Measurements from ENCODE around the gene DNAJC2. TPM values are rescaled to one million over a fixed set of nuclear protein-coding genes. Genes with fewer than 3 reads are reported as not detected.
"Not testable (repeated sequence)": the region's sequence is repeated elsewhere in the genome, so short reads cannot be mapped to it uniquely, and the experiment has no call there.

DNAJC2 gene
- total RNA-seq, 1 donor from 2014 or later, result 20.7 TPM

- Mint-ChIP-seq H3K27me3 (ENCODE audit: unreplicated experiment) (peaks cover 13% of the 10 kb centered on the region), H3K9me3 (ENCODE audit: unreplicated experiment) (no peaks in the 10 kb centered on the region), H3K4me1 (ENCODE audit: unreplicated experiment) (peaks cover 20% of the 10 kb centered on the region), H3K36me3 (ENCODE audit: unreplicated experiment) (peaks cover 20% of the 10 kb centered on the region), H3K4me3 (ENCODE audit: unreplicated experiment) (peak overlapping the region; percentile 89), H3K27ac (ENCODE audit: unreplicated experiment) (peak overlapping the region; percentile 81)
- TF ChIP-seq CTCF (IDR thresholded peaks at IDR 0.05), result no peak
- DNase-seq (ENCODE audit: extremely low spot score, unreplicated experiment), result no peak
Observed at GRCh38 chr7:103297837-103298179, 46.8 kb downstream of the DNAJC2 start.

- peak within 1 kb of the TSS; percentile 81 for H3K27ac Mint-ChIP-seq (ENCODE audit: unreplicated experiment)
- TF ChIP-seq CTCF (IDR thresholded peaks at IDR 0.05), result peak; percentile 94
- H3K4me3 Mint-ChIP-seq (ENCODE audit: unreplicated experiment), result peak within 1 kb of the TSS; percentile 89
- no peaks in the 10 kb centered on the region for H3K9me3 Mint-ChIP-seq (ENCODE audit: unreplicated experiment)
- peak; percentile 97 for DNase-seq (ENCODE audit: extremely low spot score, unreplicated experiment)
- peaks cover 20% of the 10 kb centered on the region for H3K4me1 Mint-ChIP-seq (ENCODE audit: unreplicated experiment)
- peaks cover 20% of the 10 kb centered on the region for H3K36me3 Mint-ChIP-seq (ENCODE audit: unreplicated experiment)
- H3K27me3 Mint-ChIP-seq (ENCODE audit: unreplicated experiment), result peaks cover 20% of the 10 kb centered on the region
Observed at GRCh38 chr7:103296901-103297836, 47.4 kb downstream of the DNAJC2 start, which contains the start of gene PMPCB. TSS of gene PMPCB (plus strand) at chr7:103297435. CDS start at chr7:103297460, 25 bp downstream.

GRCh38 chr7:103293526-103293925, 51.0 kb downstream of the DNAJC2 start:
- Mint-ChIP-seq H3K4me1 (ENCODE audit: unreplicated experiment) (peaks cover 13% of the 10 kb centered on the region), H3K27ac (ENCODE audit: unreplicated experiment) (no peak overlapping the region), H3K27me3 (ENCODE audit: unreplicated experiment) (peaks cover 39% of the 10 kb centered on the region), H3K9me3 (ENCODE audit: unreplicated experiment) (no peaks in the 10 kb centered on the region), H3K4me3 (ENCODE audit: unreplicated experiment) (no peak overlapping the region), H3K36me3 (ENCODE audit: unreplicated experiment) (peaks cover 2% of the 10 kb centered on the region)
- DNase-seq (ENCODE audit: extremely low spot score, unreplicated experiment), result no peak
- TF ChIP-seq CTCF (IDR thresholded peaks at IDR 0.05), result no peak

- Mint-ChIP-seq H3K4me3 (ENCODE audit: unreplicated experiment) (no peak overlapping the region), H3K27me3 (ENCODE audit: unreplicated experiment) (peaks cover 51% of the 10 kb centered on the region), H3K27ac (ENCODE audit: unreplicated experiment) (no peak overlapping the region), H3K4me1 (ENCODE audit: unreplicated experiment) (peaks cover 3% of the 10 kb centered on the region), H3K36me3 (ENCODE audit: unreplicated experiment) (peaks cover 2% of the 10 kb centered on the region), H3K9me3 (ENCODE audit: unreplicated experiment) (no peaks in the 10 kb centered on the region)
- no peak for TF ChIP-seq CTCF (IDR thresholded peaks at IDR 0.05)
- no peak for DNase-seq (ENCODE audit: extremely low spot score, unreplicated experiment)
Observed at GRCh38 chr7:103292122-103292521, 52.4 kb downstream of the DNAJC2 start.

GRCh38 chr7:103282802-103283427, 61.7 kb downstream of the DNAJC2 start:
- peak; percentile 27 for TF ChIP-seq CTCF (IDR thresholded peaks at IDR 0.05)
- not testable (repeated sequence) for DNase-seq (ENCODE audit: extremely low spot score, unreplicated experiment); H3K27ac Mint-ChIP-seq (ENCODE audit: unreplicated experiment); H3K9me3 Mint-ChIP-seq (ENCODE audit: unreplicated experiment); H3K4me3 Mint-ChIP-seq (ENCODE audit: unreplicated experiment); H3K36me3 Mint-ChIP-seq (ENCODE audit: unreplicated experiment)
- peaks cover 31% of the 10 kb centered on the region for H3K27me3 Mint-ChIP-seq (ENCODE audit: unreplicated experiment)
- peaks cover 13% of the 10 kb centered on the region for H3K4me1 Mint-ChIP-seq (ENCODE audit: unreplicated experiment)

- H3K9me3 Mint-ChIP-seq (ENCODE audit: unreplicated experiment); DNase-seq (ENCODE audit: extremely low spot score, unreplicated experiment); H3K36me3 Mint-ChIP-seq (ENCODE audit: unreplicated experiment): not testable (repeated sequence)
- peaks cover 15% of the 10 kb centered on the region for H3K27me3 Mint-ChIP-seq (ENCODE audit: unreplicated experiment)
- H3K4me3 Mint-ChIP-seq (ENCODE audit: unreplicated experiment), result peak overlapping the region; percentile 90
- H3K4me1 Mint-ChIP-seq (ENCODE audit: unreplicated experiment), result peaks cover 13% of the 10 kb centered on the region
- peak overlapping the region; percentile 33 for H3K27ac Mint-ChIP-seq (ENCODE audit: unreplicated experiment)
Observed at GRCh38 chr7:103280803-103281155, 63.8 kb downstream of the DNAJC2 start.

GRCh38 chr7:103279963-103280802, 64.4 kb downstream of the DNAJC2 start:
- DNase-seq (ENCODE audit: extremely low spot score, unreplicated experiment), result peak; percentile 85
- H3K36me3 Mint-ChIP-seq (ENCODE audit: unreplicated experiment); H3K9me3 Mint-ChIP-seq (ENCODE audit: unreplicated experiment): not testable (repeated sequence)
- peaks cover 13% of the 10 kb centered on the region for H3K4me1 Mint-ChIP-seq (ENCODE audit: unreplicated experiment)
- peak overlapping the region; percentile 81 for H3K27ac Mint-ChIP-seq (ENCODE audit: unreplicated experiment)
- H3K27me3 Mint-ChIP-seq (ENCODE audit: unreplicated experiment), result peaks cover 15% of the 10 kb centered on the region
- peak overlapping the region; percentile 90 for H3K4me3 Mint-ChIP-seq (ENCODE audit: unreplicated experiment)

Measured in osteocyte (in vitro differentiated cells).